ENCODE measurements around the gene DLX3. TPM values are rescaled to one million over a fixed set of nuclear protein-coding genes. Genes with fewer than 3 reads are reported as not detected.
"Not testable (repeated sequence)": the region's sequence is repeated elsewhere in the genome, so short reads cannot be mapped to it uniquely, and the experiment has no call there.

DLX3 gene
- 1 to 10 TPM in 3 of 4 donors, under 1 TPM in 1; 0.90 to 1.6 (median 1.2) TPM for polyA plus RNA-seq (ENCODE audit: insufficient read length in 4 of 4)

DNA sequence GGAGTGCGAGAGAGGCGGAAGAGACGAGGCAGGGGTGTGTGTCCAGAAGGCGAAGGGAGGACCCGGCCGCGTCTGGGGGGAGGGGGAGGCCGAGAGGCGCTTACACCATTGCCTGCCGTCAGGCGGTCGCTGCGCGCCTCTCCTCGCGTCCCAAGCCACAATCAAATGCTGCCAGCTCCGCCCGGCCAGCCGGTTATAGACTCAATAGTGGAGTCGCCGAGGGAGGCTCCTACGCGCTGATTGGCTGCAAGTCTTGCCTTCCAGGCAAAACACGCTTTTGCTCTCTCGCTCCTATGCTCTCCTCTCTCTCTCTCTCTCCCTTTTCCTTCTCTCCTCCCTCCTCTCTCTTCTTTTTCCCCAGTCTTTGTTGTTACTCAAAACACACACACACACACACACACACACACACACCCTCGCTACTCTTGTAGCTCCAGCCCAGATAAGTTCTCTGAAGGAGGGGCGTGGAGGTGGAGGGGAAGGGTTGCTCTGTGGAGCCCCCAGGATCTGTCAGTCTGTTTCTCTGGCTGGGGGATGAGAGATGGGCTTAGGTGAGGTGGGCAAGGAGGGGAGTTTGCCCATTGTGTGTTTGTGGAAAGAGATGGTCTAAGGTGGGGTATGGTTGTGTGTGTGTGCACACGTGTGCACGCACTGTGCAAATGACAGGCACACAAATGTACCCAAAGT, at the start of gene DLX3:
TSS of gene DLX3 (minus strand) at position 170 of the 684 bp plus-strand sequence. CDS start 226 bp downstream, outside the sequence.
- DNase-seq (ENCODE audit: low read depth in 4 of 4, low spot score in 3 of 4) = peak in 1 of 4 donors; percentile 71

DNA sequence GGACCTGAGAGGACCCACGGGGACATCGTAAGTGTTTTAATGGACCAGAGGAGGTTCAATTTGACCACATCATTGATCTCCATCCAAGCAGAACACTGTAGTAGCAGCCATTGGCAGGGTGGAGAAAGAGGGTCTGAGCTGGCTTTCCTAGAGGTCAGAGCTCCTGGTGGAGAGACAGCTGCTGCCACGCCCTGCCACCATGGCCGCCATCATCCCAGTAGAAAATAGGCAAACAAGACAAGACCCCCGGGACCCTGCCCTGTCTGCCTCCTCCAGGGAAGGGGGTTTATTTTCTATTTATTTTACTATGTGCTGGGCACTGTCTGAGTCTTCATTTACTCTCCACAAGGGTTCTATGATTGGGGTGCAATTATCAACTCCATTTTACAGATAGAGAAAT, 49.5 kb upstream of the DLX3 start:
- no peak for DNase-seq (ENCODE audit: low read depth in 4 of 4, low spot score in 3 of 4)

DNA sequence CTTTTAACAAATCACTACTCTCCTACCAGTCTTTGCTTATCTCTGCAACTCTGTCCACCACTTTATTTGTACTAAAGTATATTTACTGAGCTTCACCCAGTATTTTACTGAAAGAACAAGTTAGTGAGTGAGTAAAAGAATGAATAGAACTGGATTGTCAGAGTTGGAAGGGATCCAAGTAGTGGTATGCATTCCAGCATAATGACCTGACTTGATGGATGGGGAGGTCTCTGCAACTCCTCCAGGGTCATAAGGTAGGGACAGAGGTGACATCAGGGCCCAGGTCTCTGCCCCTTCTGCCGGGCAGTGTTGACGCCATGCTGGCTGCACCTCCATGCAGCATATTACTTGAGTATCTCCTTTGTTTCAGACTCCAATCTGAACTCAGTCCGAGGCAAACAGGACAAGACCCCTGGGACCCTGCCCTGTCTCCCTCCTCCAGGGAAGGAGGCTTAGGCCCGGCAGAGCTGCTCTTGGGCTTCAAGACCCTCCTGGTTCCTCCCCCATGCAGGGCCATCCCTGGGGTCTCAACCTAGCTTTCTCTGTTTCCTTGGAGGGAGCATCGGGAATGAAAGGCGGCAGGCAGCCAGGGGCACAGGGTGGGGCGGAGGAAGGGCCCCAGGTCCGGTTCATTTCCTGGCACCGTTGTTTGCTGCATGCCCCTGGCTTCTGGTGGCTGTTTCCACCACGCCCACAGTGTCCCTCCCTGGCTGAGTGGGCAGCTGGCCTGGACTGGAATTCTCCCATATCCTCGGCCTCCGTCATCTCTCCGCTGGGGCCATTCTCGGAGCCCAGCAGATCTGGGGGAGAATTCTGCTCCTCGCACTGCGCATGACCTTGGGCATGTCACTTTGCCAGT, 48.5 kb upstream of the DLX3 start:
- no peak for DNase-seq (ENCODE audit: low read depth in 4 of 4, low spot score in 3 of 4)

DNA sequence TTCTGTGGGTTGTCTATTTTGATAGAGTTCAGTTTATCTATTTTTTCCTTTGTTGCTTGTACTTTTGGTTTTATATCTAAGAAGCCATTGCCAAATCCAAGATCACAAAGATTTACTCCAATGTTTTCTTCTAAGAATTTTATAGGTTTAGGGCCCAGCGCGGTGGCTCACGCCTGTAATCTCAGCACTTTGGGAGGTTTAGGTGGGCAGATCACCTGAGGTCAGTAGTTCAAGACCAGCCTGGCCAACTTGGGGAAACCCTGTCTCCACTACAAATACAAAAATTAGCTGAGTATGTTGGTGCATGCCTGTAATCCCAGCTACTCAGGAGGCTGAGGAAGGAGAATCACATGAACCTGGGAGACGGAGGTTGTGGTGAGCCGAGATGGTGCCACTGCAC, 47.2 kb upstream of the DLX3 start:
- DNase-seq (ENCODE audit: low read depth in 4 of 4, low spot score in 3 of 4) = no peak

DNA sequence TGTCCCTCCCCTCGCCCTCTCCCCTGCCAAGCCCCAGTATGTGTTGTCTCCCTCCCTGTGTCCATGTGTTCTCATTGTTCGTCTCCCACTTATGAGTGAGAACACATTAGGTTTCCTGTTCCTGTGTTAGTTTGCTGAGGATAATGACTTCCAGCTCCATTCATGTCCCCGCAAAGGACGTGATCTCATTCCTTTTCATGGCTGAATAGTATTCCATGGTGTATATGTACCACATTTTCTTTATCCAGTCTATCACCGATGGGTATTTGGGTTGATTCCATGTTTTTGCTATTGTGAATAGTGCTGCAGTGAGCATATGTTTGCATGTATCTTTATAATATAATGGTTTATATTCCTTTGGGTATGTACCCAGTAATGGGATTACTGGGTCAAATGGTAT, 45.5 kb upstream of the DLX3 start:
- DNase-seq (ENCODE audit: low read depth in 4 of 4, low spot score in 3 of 4) = not testable (repeated sequence)

DNA sequence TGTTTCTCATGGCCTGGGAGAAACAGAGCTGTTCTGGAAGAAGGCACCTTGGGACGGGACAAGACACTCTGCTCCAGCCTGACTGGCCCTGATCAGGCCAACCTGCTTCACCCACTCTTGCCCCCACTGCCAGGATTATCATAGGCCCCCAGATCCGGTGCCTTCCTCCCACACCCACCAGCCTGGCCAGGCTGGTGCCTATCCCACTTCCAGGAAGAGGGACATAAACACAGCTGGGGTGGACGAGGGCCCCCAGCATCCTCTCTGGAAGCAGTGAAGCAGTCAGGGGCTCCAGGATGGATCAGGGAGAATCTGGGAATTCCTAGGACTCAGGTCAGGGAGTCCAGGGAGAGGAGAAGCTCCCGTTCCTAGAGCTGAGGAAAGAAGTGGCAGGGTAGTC, 44.0 kb upstream of the DLX3 start:
- DNase-seq (ENCODE audit: low read depth in 4 of 4, low spot score in 3 of 4) = no peak

DNA sequence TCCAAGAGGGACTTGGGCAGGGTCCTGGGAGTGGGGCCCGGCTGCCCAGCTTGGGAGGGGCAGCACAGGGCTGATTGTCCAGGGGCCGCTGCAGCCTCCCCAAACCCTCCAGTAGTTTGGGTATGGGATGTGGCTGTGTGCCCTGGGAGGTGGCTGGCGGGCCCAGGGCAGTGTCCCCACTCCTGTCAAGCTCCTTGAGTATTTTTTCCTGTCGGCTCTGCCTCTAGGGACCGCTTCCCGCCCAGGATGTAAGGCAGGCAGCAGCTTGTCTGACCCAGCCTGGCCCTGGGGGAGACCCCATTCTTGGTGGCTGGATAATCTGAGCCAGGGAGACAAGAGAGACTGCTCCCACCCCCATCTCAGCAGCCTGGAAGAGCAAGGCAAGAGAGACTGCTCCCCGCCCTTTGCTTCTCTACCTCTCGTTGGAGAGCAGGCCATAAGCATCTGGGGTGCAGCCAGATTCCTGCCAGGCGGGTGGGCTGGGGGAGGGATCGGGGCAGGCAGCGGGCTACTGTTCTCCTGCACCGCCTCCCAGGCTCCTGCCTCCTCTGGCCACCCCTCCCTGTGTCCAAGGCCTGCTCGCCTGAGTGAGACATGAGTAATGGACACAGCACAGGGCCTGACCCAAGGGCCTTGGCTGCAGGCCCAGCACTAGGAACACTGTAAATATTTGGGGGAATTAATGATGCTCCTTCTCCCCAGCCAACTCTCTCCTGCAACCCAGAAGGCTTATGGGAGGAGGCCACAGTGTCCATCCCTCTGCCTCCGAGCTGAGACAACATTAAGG, 42.5 kb upstream of the DLX3 start:
- no peak for DNase-seq (ENCODE audit: low read depth in 4 of 4, low spot score in 3 of 4)

DNA sequence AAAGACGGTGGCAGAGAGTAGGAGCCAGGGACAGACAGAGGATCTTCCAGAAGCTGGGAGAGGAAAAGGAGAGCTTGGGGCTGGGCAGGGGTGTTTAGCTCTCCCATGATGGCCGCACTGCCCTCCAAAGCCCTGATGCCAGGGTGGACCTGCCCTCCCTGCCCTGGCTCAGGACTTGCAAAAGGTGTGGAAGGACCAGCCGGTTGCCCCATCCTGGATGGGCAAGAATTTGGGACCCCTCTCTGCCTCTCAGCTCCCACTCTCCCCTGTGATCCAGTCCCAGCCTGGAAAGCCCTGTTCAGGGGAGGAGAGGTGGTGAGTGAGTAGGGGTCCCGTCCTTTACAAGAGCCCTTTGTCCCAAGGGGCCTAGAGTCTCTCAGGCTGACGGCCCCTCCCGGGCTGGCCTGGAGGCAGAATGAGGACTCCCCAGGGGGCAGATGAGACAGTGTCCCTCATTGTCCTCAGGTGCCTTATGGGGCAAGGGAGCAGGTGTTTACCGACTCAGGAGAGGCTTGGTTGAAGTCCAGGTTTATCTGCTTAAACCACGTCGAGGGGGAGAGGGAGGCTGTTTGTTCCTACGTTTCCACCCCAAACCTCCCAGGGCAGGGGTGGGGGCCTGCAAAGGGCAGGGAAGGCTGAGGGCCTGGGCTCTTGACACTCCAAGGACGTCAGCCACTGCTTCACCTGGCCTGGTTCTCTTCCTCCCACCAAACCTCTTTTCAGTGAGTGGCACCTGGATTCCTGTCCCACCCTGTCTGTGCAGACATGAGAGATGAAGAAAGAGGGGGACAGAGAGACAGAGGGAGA, 41.6 kb upstream of the DLX3 start:
- DNase-seq (ENCODE audit: low read depth in 4 of 4, low spot score in 3 of 4) = no peak

DNA sequence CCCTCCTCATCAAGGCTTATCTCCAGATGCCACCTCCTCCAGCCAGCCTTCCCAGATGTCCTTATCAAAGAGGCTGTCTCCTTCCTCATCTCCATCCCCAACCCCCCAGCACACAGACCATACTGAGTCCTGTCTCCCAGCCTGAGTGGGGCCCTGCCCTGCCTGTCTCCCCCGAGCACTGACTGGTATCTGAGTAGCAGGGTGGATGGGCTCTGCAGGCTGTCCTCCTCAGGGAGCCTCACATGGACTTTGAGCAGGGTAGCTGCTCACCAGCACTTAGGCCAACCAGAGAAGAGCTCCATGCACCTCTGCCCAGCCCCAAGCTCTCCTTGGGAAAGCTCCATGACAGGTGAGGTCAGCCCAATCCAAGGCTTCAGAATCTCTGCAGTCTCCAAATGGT, 40.9 kb upstream of the DLX3 start:
- no peak for DNase-seq (ENCODE audit: low read depth in 4 of 4, low spot score in 3 of 4)

DNA sequence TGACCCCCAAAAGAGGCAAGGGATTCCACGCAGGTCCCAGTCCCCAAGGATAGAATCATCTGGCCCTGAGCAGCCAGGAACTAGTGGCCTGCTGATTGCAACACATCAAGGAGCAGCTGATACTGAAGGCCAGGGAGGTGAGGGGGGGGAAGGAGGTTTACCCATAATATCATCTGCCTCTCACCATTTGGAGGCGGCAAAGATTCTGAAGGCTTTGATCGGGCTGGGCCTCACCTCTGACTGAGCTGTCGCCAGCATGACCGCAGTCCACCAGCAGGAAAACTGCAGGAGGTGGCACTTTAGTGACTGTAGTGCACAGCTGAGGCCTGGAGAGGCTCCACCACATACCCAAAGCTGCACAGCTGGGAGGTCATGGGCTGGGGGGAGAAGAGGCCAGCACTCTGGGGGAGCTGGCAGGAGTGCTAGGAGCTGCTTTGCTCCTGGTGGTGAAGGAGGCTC, 40.4 kb upstream of the DLX3 start:
- DNase-seq (ENCODE audit: low read depth in 4 of 4, low spot score in 3 of 4) = no peak

DNA sequence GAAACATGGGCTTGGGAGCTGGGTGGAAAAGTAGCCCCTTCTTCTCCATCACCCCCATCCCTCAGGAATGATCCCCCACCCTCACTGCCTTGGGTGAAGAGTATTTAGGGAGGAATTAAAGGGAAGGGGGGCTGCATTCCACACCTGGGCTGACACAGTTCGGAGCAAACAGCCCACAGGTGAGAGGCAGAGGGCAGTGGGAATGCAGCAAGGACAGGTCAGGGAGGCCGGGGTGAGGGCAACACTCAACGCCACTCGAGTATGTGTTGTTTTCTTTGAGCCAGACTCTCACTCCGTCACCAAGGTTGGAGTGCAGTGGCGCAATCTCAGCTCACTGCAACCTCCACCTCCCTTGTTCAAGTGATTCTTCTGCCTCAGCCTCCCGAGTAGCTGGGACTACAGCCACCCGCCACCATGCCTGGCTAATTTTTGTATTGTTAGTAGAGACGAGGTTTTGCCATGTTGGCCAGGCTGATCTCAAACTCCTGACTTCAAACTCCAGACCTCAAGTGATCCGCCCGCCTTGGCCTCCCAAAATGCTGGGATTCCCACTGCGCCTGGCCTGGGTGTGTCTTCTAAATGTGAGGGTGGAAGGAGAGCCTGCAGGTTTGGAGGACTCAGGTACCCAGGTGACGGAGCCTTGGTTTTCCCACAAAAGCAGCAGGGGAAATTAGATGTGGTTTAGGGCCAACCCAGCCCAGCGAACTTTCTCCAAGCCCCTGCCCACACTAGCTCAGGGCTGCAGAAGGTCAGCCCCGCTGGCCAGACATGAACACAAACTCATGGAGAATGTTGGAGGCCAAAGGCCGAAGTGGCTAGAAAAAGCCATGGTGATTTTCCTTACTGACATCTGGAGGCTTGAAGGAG, 39.7 kb upstream of the DLX3 start:
- DNase-seq (ENCODE audit: low read depth in 4 of 4, low spot score in 3 of 4) = no peak

DNA sequence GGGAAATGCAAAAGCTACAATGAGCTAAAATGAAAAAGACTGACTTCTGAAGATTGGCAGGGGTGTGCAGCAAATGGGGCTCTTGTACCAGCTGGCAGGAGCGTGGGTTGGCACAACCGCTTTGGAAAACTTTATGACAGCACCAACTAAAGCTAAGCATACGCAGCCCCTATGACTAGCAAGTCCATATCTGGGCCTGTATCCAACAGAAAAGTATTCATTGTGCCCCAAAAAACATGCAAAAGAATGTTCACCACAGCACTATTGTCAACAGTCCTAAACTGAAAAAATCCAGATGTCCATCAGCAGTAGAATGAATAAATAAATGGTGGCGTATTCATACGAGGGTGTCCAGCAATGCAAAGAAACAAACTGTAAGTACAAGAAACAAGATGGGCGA, 38.3 kb upstream of the DLX3 start:
- no peak for DNase-seq (ENCODE audit: low read depth in 4 of 4, low spot score in 3 of 4)

DNA sequence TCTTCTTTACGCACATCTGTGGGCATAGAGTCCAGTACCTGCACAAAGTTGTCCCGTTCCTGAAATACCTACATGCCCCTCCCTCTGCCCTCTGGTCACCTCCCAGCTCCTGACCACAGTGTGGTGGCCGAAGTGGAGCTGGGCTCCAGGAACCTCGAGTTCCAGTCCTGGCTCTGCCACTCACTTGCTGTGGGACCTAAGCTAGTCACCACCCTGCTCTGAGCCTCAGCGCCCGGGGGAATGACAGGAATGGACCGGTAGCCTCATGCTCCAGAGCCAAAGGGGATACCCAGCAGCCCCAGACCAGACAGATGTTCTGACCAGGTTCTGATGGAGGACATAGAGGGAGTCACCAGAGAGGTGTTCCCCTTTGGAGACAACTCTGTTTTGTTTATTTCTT, 34.2 kb upstream of the DLX3 start:
- DNase-seq (ENCODE audit: low read depth in 4 of 4, low spot score in 3 of 4) = no peak

DNA sequence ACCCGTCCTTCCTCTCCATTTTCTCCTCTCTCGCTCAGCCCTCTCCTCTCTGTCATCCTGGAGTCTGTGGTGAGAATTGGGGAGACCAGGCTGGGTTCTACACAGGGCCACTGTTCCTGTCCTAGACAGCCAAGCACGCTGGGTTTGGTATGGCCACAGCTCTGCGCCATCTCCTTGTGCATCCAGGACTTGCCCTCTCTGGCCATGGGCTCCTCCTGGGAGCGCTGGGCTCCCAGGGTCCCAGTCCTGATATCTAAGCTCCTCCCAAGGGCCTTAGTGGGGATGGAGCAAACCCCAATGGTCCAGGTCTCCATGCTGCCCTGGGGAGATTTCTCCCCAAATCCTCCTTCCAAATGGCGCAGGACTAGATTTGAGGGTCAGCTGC, 33.7 kb upstream of the DLX3 start:
- DNase-seq (ENCODE audit: low read depth in 4 of 4, low spot score in 3 of 4) = no peak

DNA sequence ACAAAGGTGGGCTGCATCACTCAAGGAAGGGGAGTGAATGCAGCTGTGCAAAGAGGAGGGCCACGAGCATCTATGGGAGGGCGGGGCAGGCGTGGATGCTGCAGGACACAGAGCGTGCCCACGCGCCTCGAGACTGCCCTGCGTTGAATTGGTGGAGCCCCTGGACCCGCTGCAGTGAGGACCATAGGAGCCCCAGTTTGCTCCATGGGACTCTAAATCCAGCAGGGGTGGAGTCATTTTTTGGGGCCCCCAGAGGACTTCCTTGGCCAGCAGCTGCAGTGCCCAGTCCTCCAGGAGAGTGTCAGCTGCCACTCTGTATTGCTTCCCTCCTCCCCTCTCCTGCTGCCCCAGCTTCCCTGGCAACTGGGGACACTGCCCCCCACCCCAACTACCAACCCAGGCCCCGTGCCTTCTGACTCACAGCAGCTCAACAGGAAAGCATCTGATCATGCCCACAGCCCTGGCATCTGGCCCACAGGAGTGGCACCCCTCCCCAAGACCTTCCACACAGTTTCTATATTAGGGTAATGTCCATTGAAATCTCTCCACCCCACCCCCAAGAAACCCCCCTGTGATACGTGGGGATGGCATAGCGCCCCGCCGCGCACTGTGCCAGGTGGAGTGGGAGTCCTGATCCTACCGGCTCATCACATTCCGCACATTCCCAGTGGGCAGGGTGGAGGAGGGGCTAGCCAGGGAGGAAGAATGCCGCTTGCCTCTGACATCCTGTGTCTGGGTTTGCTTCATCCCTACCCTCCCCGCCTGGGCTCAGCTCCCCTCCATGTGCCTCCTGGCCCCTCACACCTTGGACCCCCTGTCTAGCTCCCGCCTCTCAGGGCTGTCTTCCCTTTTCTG, 33.1 kb upstream of the DLX3 start:
- DNase-seq (ENCODE audit: low read depth in 4 of 4, low spot score in 3 of 4) = no peak

DNA sequence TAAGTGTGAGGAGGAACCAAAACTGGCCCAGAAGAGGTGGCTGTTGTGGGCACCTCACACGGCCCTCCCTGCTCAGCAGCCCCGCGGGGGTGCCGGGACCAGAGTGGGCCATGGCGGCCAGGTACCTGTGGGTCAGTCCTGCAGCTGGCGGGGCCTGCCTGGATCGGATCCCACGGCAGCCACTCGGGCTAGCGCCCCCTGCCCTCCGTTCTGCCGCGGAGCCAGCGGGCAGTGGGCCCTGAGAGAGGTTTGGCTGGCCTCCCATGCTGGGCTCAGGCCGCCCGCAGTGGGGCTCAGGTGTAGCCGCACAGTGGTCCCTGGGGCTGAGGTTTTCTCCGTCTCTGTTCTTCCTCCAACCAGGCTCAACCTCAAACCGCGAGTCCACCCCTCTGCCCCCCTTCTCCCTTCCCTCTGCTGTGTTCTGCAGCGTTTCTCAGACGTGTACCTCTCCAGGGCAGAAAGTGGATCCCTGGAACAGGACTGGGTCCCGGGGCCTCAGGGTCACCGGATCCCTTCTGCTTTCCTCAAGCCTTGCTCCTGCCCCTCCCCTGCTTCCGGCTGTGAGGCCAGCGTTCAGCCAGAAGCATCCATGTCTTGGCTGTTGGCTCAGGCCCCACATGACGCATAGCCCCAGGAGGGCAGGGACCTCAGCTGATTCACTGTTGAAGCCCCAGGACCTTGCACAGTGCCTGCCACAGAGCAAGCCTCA, 32.3 kb upstream of the DLX3 start:
- DNase-seq (ENCODE audit: low read depth in 4 of 4, low spot score in 3 of 4) = no peak

DNA sequence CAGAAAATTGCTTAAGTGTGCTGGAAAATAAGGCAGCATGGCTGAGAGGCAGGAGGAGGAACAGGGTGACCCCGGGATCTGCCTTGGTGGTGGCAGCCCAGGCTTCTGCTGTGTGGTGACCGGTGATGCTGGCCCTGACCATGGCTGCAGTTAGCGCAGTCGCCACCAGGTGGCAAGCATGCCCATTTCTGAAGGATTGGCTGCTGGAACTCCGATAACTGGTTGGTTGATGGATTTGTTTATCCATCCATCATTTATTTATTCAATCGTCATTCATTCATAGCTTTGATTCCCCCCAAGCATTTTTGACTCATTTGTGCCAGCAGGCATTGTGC, 31.8 kb upstream of the DLX3 start:
- peak in 2 of 4 donors; percentile 72 to 75 for DNase-seq (ENCODE audit: low read depth in 4 of 4, low spot score in 3 of 4)

Data from right renal pelvis (tissue), 4 donors.